CD4-positive, alpha-beta T cell (primary cell): ENCODE data around the gene D2HGDH. TPM values are rescaled to one million over a fixed set of nuclear protein-coding genes. Genes with fewer than 3 reads are reported as not detected.
"Not testable (repeated sequence)": the region's sequence is repeated elsewhere in the genome, so short reads cannot be mapped to it uniquely, and the experiment has no call there.

ENCODE experiments used
- ATAC-seq: fragments of 200-7000 bp; cut with Tn5 transposase; one replicate; pipeline ENCODE4 v1.10.0; 2022; ENCODE audit warnings: mild to moderate bottlenecking; ENCODE audit not compliant: poor library complexity
- CTCF ChIA-PET: fragments of 350-600 bp; sonication (Branson Sonifier 250); formaldehyde crosslinking; loops from one replicate; lab custom pipeline; 2021; ENCODE audit warnings: antibody characterized with exemption, inconsistent platforms; lab: Charles Lee
- POLR2A ChIA-PET: fragments of 350-600 bp; sonication (Branson Sonifier 250); formaldehyde crosslinking; loops from one replicate; lab custom pipeline; 2021; ENCODE audit warnings: antibody characterized with exemption, inconsistent platforms; lab: Charles Lee
- DNase-seq, 14 experiments: peaks; one replicate each; pipeline ENCODE4 v3.0.0-alpha.2; 2013 to 2020; ENCODE audit warnings: mixed read lengths in 2 of 14
- H3K27ac ChIP-seq, 2 donors: one replicate each; pipeline versions ENCODE4 v1.5.1 to v1.7.0; 2013; ENCODE audit warnings: low read length in 2 of 2, low read depth in 1 of 2, mild to moderate bottlenecking in 1 of 2
- H3K27me3 ChIP-seq, 2 experiments: 1 replicate in 1 of 2; 2 replicates in 1 of 2; pipeline versions ENCODE4 v1.6.1 to v1.7.0; 2013; ENCODE audit warnings: low read length in 2 of 2, control low read depth in 1 of 2, mild to moderate bottlenecking in 1 of 2, moderate library complexity in 1 of 2; ENCODE audit not compliant: insufficient read depth in 2 of 2, control insufficient read depth in 1 of 2
- H3K36me3 ChIP-seq: one replicate; pipeline ENCODE4 v1.6.1; 2013; ENCODE audit warnings: low read length, control low read depth; ENCODE audit not compliant: insufficient read depth
- H3K4me1 ChIP-seq: one replicate; pipeline ENCODE4 v1.6.1; 2013; ENCODE audit warnings: low read length, control low read depth; ENCODE audit not compliant: insufficient read depth
- H3K4me3 ChIP-seq: one replicate; pipeline ENCODE4 v1.5.1; 2013; ENCODE audit warnings: mild to moderate bottlenecking, low read length, moderate library complexity
- H3K9me3 ChIP-seq, 2 experiments: 1 replicate in 1 of 2; 2 replicates in 1 of 2; pipeline versions ENCODE4 v1.6.1 to v1.7.0; 2013; ENCODE audit warnings: low read length in 2 of 2, mild to moderate bottlenecking in 2 of 2, control low read depth in 1 of 2, moderate library complexity in 1 of 2; ENCODE audit not compliant: control insufficient read depth in 1 of 2, insufficient read depth in 1 of 2
- H3K27ac Mint-ChIP-seq: one replicate; pipeline ENCODE4 v1.8.0; 2020; ENCODE audit warnings: mixed read lengths
- H3K27me3 Mint-ChIP-seq: one replicate; pipeline ENCODE4 v1.8.0; 2021; ENCODE audit warnings: mixed read lengths
- H3K36me3 Mint-ChIP-seq: one replicate; pipeline ENCODE4 v1.8.0; 2021; ENCODE audit warnings: low read depth, mixed read lengths
- H3K4me1 Mint-ChIP-seq: one replicate; pipeline ENCODE4 v1.8.0; 2021; ENCODE audit warnings: low read depth, mixed read lengths
- H3K4me3 Mint-ChIP-seq: one replicate; pipeline ENCODE4 v1.8.0; 2020; ENCODE audit warnings: mild to moderate bottlenecking, mixed read lengths
- H3K9me3 Mint-ChIP-seq: one replicate; pipeline ENCODE4 v1.8.0; 2020; ENCODE audit warnings: mixed read lengths
- CTCF ChIP-seq: fragments of 200-600 bp; IDR thresholded peaks from one replicate; pipeline ENCODE4 v1.8.0; 2022; ENCODE audit warnings: antibody characterized with exemption, mild to moderate bottlenecking
- intact Hi-C, 2 experiments: fragments of 100-400 bp; cut with DNase I in 1 of 2; cut with micrococcal nuclease in 1 of 2; formaldehyde crosslinking; loops; one replicate each; pipeline versions ENCODE4 v1.15.1 to v1.9.0; 2023 to 2025; cut with DNase I, micrococcal nuclease
- total RNA-seq, 174 experiments: library from RNA in 2 of 174; stranded (reverse) in 2 of 174; gene quantifications; one replicate each; pipeline ENCODE4 v1.2.3 and lab custom pipeline; 2021 to 2026

The D2HGDH gene
- total RNA-seq, 2 experiments from 2014 or later = 27.6 to 30.6 TPM

- Histone ChIP-seq H3K4me3 (no peak overlapping the region), H3K36me3 (no peaks in the 10 kb centered on the region), H3K27ac (no peak overlapping the region), H3K27me3 (no peaks in the 10 kb centered on the region), H3K4me1 (peaks cover 33% of the 10 kb centered on the region), H3K9me3 (no peaks in the 10 kb centered on the region)
- H3K4me1 Mint-ChIP-seq = peaks cover 4% of the 10 kb centered on the region
- no peaks in the 10 kb centered on the region for H3K27me3 Mint-ChIP-seq
- CTCF ChIA-PET = no interaction called here
- peaks cover 1% of the 10 kb centered on the region for H3K36me3 Mint-ChIP-seq
- no peak for TF ChIP-seq CTCF
- ATAC-seq (no peak), DNase-seq (no peak)
- no peaks in the 10 kb centered on the region for H3K9me3 Mint-ChIP-seq
- peak overlapping the region; percentile 34 for H3K4me3 Mint-ChIP-seq
- POLR2A ChIA-PET = interaction anchor here (4.4 kb wide), 1 partner anchor 30 kb away, joined by 49 read pairs; the partner anchor contains the start of gene ING5
- no peak overlapping the region for H3K27ac Mint-ChIP-seq
- intact Hi-C loops = loop anchor here (5.0 to 10.0 kb wide), 5 partner anchors 93 to 878 kb away; partner anchors contain the start of genes ATG4B (in 1 of the 2), FARP2 (in 1 of the 2), PPP1R7 (in 1 of the 2) and THAP4 (in 1 of the 2)
Observed at GRCh38 chr2:241730671-241731293, 3.6 kb upstream of the D2HGDH start.

- ATAC-seq, H3K4me1 Mint-ChIP-seq, H3K36me3 Mint-ChIP-seq, H3K27me3 ChIP-seq, H3K4me3 ChIP-seq, H3K27me3 Mint-ChIP-seq, H3K9me3 ChIP-seq, H3K36me3 ChIP-seq, H3K27ac ChIP-seq, H3K9me3 Mint-ChIP-seq: not testable (repeated sequence)
- ChIA-PET CTCF (interaction anchor here (4.1 kb wide), 1 partner anchor 30 kb away, joined by 19 read pairs; the partner anchor contains the start of gene ING5), POLR2A (interaction anchor here (2.0 to 4.4 kb wide), 3 partner anchors 32 to 115 kb away, joined by 6 to 49 read pairs (median 10); partner anchors contain the start of gene ING5)
- intact Hi-C loops = loop anchor here (5.0 to 10.0 kb wide), 5 partner anchors 95 to 880 kb away; partner anchors contain the start of genes ATG4B (in 1 of the 2), FARP2 (in 1 of the 2), PPP1R7 (in 1 of the 2) and THAP4 (in 1 of the 2)
- peaks cover 38% of the 10 kb centered on the region for H3K4me1 ChIP-seq
- Mint-ChIP-seq H3K27ac (peak overlapping the region; percentile 33), H3K4me3 (peak overlapping the region; percentile 77)
- peak; percentile 67 for TF ChIP-seq CTCF
- DNase-seq = peak; percentile 34 to 79 (median 46)
Observed at GRCh38 chr2:241732513-241733186, 1.8 kb upstream of the D2HGDH start.

- Histone ChIP-seq H3K27ac (no peak overlapping the region), H3K36me3 (peaks cover 5% of the 10 kb centered on the region), H3K4me1 (peaks cover 42% of the 10 kb centered on the region), H3K9me3 (no peaks in the 10 kb centered on the region), H3K4me3 (peak overlapping the region; percentile 45), H3K27me3 (no peaks in the 10 kb centered on the region)
- peaks cover 10% of the 10 kb centered on the region for H3K4me1 Mint-ChIP-seq
- H3K36me3 Mint-ChIP-seq = no peaks in the 10 kb centered on the region
- no peak for TF ChIP-seq CTCF
- ChIA-PET CTCF (interaction anchor here (1.6 to 4.1 kb wide), 2 partner anchors 29 to 31 kb away, joined by 6 to 19 read pairs; partner anchors contain the start of gene ING5), POLR2A (interaction anchor here (0.9 to 4.4 kb wide), 13 partner anchors 20 to 1168 kb away, joined by 3 to 49 read pairs (median 6); partner anchors contain the start of genes DTYMK, HDLBP, ING5 and SEPTIN2)
- no peak for ATAC-seq
- no peaks in the 10 kb centered on the region for H3K9me3 Mint-ChIP-seq
- intact Hi-C loops = loop anchor here (1.0 to 10.0 kb wide), 9 partner anchors 31 to 881 kb away; partner anchors contain the start of genes ING5 (in 2 of the 2), ATG4B (in 1 of the 2), DTYMK (in 1 of the 2) and FARP2 (in 1 of the 2)
- H3K27ac Mint-ChIP-seq = peak overlapping the region; percentile 65
- no peaks in the 10 kb centered on the region for H3K27me3 Mint-ChIP-seq
- peak in 2 of 14 experiments; percentile 18 to 40 for DNase-seq
- H3K4me3 Mint-ChIP-seq = peak overlapping the region; percentile 77
Observed at GRCh38 chr2:241733391-241734207, 831 bp upstream of the D2HGDH start.
